Mononuclear cell (primary cell): ENCODE results near the gene RFX7. TPM values are rescaled to one million over a fixed set of nuclear protein-coding genes. Genes with fewer than 3 reads are reported as not detected.

ENCODE experiments used
- H3K27me3 ChIP-seq: 2 replicates; pipeline ENCODE4 v1.6.0; 2011; ENCODE audit warnings: low read length, control low read depth; ENCODE audit not compliant: insufficient read depth
- H3K4me1 ChIP-seq: 2 replicates; pipeline ENCODE4 v1.5.1; 2011; ENCODE audit warnings: mild to moderate bottlenecking, low read length, control low read depth; ENCODE audit not compliant: insufficient read depth
- H3K4me3 ChIP-seq: 2 replicates; pipeline ENCODE4 v1.5.1; 2011; ENCODE audit warnings: mild to moderate bottlenecking, low read length, moderate library complexity
- H3K9me3 ChIP-seq: 2 replicates; pipeline ENCODE4 v1.5.1; 2011; ENCODE audit warnings: low read depth, mild to moderate bottlenecking, control low read depth, low read length
- total RNA-seq: library from RNA; depleted of rRNA; stranded (reverse); fragments of >200 nt; gene quantifications from one replicate; pipeline ENCODE4 v1.2.3, GENCODE V29; 2012

The RFX7 gene
- total RNA-seq, 1 donor, result 15.5 TPM

DNA sequence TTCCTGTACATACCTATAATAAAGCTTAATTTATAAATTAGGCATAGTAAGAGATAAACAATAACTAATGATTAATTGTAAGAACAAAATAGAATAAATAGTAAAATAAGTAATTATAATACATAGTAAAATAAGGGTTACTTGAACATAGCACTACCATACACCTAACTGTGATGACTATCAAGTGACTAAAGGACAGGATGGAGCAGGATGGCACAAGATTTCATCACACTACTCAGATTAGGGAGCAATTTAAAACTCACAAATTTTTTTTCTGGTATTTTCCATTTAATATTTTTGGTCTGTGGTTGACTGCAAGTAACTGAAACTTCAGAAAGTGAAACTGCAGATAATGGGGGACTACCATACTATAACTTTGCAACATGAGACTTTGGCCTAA lies 14.8 kb downstream of the RFX7 start:
- no peaks in the 10 kb centered on the region for H3K4me1 ChIP-seq
- no peak overlapping the region for H3K4me3 ChIP-seq
- no peaks in the 10 kb centered on the region for H3K27me3 ChIP-seq
- peaks cover 46% of the 10 kb centered on the region for H3K9me3 ChIP-seq

DNA sequence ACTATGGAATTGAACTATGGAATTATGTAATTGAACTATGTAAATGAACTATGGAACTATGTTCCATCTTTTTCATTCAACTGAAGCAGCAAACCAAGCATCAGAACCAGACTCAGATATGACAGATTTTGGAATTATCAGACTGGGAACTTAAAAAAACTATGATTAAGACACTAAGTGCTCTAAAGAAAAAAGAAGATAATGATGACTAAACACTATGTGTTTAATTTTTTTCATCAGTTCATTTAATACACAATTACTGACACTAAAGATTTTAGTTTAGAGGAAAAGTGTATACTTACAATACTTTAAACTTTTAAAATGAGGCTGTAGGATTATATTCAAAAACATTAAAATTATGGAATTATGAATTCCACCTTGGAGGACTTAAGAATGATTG lies 15.3 kb downstream of the RFX7 start:
- Histone ChIP-seq H3K4me3 (no peak overlapping the region), H3K9me3 (peaks cover 41% of the 10 kb centered on the region), H3K4me1 (no peaks in the 10 kb centered on the region), H3K27me3 (no peaks in the 10 kb centered on the region)

DNA sequence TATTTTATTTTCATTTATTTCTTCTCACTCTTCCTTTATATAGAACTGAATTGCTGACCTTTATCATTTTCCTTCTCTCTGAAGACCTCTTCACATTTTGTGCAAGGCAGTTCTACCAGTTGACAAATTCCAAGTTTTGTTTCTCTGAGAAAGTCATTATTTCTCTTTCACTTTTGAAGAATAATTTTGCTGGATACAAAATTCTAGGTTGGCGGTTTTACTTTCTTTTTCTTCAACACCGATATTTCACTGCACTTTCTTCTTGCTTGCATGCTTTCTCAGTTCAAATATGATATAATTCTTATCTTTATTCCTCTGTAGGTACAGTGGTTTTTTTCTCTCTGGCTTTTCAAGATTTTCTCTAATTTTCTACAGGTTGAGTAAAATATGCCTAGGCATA lies 15.9 kb downstream of the RFX7 start:
- H3K27me3 ChIP-seq, result no peaks in the 10 kb centered on the region
- H3K4me1 ChIP-seq, result no peaks in the 10 kb centered on the region
- peaks cover 42% of the 10 kb centered on the region for H3K9me3 ChIP-seq
- no peak overlapping the region for H3K4me3 ChIP-seq

DNA sequence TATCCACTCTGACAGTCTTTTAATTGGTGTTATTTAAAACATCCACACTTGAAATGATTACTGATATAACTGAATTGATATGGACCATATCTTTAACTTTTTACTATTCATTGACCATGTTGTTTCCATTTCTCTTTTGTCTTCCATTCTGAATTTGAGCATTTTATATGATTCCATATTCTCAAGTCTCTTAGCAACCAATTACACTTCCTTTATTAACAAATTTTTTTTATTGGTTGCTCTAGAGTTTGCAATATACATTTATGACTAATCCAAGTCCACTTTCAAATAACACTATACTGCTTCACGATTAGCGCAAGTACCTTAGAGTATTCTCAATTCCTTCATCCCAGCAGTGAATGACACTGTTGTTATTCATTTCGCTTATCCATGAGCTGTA lies 16.4 kb downstream of the RFX7 start:
- peaks cover 42% of the 10 kb centered on the region for H3K9me3 ChIP-seq
- no peaks in the 10 kb centered on the region for H3K4me1 ChIP-seq
- H3K4me3 ChIP-seq, result no peak overlapping the region
- no peaks in the 10 kb centered on the region for H3K27me3 ChIP-seq

DNA sequence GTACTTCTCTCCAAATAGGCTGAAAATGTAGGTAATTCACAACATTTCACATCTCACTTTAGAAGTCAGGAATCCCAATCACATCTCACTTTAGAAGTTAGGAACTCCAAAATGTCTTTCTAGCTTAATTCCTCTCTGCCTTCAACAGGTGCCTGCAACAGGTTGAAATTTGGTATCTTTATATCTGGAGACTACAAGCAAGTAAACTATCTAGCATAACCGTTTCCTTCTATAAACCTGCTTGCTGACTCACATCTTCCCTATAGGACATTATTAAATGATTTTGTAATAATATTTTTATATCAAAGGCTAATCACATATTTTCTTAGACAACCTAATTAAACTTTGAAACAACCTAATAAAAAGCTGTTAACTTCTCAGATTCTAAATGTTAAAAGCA lies 18.2 kb downstream of the RFX7 start:
- Histone ChIP-seq H3K4me3 (no peak overlapping the region), H3K9me3 (peaks cover 32% of the 10 kb centered on the region), H3K27me3 (no peaks in the 10 kb centered on the region), H3K4me1 (no peaks in the 10 kb centered on the region)

DNA sequence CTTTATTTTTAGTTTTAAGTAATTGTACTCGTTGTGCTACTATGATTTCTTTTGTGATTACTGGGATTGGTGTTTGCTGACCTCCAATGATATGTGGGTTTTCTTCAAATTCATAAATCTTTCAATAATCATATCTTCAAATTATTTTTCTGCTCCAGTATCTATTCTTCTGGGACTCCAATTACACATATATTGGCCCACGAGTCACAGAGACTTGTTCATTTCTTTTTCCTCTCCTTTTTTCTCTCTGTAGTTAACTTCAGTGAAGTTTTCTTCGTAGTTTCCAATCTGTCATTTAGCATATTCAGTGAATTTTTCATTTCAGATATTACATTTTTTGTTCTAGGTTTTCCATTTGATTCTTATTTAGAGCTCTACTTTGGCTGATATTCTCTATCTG lies 21.4 kb downstream of the RFX7 start:
- H3K4me3 ChIP-seq, result no peak overlapping the region

DNA sequence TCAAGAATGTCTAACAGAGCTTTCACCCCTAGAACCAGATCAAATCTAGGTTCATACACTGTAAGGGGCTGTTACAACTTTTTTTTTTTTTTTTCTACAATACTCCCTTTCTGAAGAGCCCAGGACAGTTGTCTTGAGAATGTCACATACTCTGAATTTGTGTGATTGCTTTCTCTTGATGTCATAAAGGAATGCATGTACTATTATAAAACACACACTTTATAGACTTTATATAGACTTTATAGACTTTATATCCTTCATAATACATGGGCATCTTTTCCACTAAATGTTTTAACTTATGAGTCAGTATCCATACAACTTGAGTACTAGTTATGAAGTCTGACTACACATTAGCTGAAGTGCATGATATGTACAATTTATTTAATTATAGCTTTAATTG lies 26.3 kb downstream of the RFX7 start:
- Histone ChIP-seq H3K4me1 (no peaks in the 10 kb centered on the region), H3K4me3 (no peak overlapping the region), H3K27me3 (no peaks in the 10 kb centered on the region), H3K9me3 (peaks cover 6% of the 10 kb centered on the region)

More for the DNA sequence above, 21.4 kb downstream of the RFX7 start:
- no peaks in the 10 kb centered on the region for H3K27me3 ChIP-seq
- no peaks in the 10 kb centered on the region for H3K4me1 ChIP-seq
- H3K9me3 ChIP-seq, result peaks cover 15% of the 10 kb centered on the region

DNA sequence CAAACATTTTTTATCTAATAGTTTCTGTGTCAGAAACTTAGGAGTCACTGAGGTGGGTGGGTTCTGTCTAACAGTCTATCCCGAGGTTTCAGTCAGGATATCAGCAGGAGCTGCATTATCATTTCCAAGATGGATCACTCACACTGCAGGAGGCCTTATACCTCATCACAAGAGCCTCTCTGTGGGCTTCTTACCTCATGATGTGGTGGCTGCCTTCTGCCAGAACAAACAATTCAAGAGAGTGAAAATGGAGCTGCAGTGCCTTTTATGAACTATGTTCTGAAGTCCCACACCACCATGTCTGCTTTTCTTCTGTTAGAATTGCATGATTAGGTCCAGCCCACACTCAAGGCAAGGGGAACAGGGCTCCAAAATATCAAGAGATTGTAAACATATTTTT lies 27.9 kb downstream of the RFX7 start:
- no peak overlapping the region for H3K4me3 ChIP-seq

DNA sequence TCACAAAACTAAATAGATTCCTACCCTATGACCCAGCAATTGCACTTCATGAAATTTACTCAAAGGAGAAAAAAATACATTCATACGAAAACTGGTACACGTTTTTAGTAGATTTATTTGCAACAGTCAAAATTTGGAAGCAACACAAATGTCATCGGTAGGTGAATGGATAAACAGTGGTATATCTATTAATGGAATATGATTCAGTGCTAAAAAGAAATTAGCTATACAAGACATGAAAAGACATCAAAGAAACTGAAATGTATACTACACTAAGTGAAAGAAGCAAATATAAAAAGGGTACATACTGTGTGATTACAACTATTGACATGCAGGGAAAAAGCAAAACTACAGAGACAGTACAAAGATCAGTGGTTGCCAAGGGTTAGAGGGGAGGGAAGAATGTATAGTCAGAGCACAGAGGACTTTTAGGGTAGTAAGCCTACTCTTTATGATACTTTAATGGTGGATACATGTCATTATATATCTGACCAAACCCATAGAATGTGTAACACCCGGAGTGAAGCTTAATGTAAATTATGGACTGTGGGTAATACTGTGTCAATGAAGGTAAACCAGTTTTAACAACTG lies 31.6 kb downstream of the RFX7 start:
- H3K4me1 ChIP-seq, result peaks cover 16% of the 10 kb centered on the region
- no peak overlapping the region for H3K4me3 ChIP-seq
- no peaks in the 10 kb centered on the region for H3K27me3 ChIP-seq
- peaks cover 15% of the 10 kb centered on the region for H3K9me3 ChIP-seq

More for the DNA sequence above, 27.9 kb downstream of the RFX7 start:
- H3K4me1 ChIP-seq, result no peaks in the 10 kb centered on the region
- H3K27me3 ChIP-seq, result no peaks in the 10 kb centered on the region
- H3K9me3 ChIP-seq, result peaks cover 15% of the 10 kb centered on the region

DNA sequence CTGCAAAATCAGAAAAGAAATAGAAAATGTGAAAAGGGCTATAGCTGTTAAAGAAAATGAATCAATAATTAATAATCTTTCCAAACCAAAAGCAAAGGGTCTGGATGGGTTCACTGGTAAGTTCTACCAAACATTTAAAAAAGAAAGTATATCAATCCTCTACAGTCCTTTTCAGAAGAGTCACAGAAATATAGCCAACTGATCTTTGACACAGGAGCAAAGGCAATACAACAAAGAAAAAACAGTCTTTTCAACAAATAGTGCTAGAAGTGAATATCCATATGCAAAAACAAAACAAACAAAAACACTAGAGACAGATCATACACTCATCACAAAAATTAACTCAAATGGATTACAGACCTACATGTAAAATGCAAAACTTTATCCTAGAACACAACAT lies 32.6 kb downstream of the RFX7 start:
- H3K27me3 ChIP-seq, result no peaks in the 10 kb centered on the region
- H3K9me3 ChIP-seq, result peaks cover 15% of the 10 kb centered on the region
- peaks cover 16% of the 10 kb centered on the region for H3K4me1 ChIP-seq
- H3K4me3 ChIP-seq, result no peak overlapping the region

DNA sequence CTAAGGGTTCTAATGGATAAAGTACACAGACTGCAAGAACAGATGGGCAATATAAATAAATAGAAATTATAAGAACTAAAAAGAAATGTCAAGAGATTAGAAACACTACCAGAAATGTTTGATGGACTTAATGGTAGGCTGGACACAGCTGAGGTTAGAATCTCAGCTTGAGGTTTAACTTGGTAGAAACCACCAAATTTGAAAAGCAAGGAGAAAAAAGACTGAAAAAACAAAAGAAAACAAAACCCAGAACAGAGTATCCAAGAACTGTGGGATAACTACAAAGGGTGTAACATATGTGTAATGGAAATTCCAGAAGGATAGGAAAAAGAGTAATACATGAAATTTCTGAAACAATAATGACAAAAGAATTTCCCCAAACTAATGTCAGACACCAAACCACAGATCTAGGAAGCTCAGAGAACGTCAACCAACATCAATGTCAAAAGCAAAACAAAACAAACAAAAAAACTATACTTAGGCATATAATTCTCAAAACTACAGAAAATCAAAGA lies 35.0 kb downstream of the RFX7 start:
- Histone ChIP-seq H3K27me3 (no peaks in the 10 kb centered on the region), H3K4me3 (no peak overlapping the region), H3K4me1 (peaks cover 22% of the 10 kb centered on the region), H3K9me3 (peaks cover 15% of the 10 kb centered on the region)

DNA sequence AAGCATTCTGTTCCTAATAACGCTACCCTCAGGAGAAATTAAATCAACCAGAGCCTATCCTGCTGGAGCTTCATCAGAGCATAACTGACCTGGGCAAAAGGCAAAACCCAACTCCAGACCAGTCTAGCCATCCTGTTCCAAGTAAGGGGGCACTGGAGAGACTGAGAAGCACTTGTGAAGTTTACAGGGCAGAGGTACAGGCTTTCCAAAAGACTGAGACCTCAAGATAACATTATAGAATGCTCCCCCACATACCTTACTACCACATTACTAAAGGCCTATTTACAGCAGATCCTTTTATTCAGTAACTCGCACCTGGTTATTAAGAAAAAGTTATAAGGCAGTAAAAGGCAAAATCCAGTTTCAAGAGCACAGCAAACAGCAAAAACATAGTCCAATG lies 35.5 kb downstream of the RFX7 start:
- peaks cover 25% of the 10 kb centered on the region for H3K4me1 ChIP-seq
- H3K27me3 ChIP-seq, result no peaks in the 10 kb centered on the region
- H3K4me3 ChIP-seq, result no peak overlapping the region
- H3K9me3 ChIP-seq, result peaks cover 15% of the 10 kb centered on the region

DNA sequence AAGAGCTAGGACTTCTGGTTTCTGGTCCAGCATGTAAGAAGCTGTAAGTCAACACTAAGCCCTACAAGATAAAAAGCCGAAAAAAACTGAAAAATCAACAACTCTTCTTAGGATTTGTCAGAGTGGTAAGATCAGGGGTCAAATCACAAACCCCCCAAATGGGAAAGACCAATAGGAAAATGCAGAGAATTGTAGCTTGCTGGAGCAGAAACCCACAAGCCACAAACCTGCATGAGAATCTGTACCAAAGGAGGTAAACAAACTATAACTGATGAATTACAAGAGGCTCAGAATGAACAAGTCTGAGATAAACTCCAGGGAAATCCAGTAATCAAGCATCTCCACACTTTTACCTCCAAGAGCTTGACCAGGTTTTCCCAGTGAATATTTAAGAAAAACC lies 36.0 kb downstream of the RFX7 start:
- Histone ChIP-seq H3K27me3 (no peaks in the 10 kb centered on the region), H3K9me3 (peaks cover 15% of the 10 kb centered on the region), H3K4me3 (no peak overlapping the region), H3K4me1 (peaks cover 25% of the 10 kb centered on the region)

DNA sequence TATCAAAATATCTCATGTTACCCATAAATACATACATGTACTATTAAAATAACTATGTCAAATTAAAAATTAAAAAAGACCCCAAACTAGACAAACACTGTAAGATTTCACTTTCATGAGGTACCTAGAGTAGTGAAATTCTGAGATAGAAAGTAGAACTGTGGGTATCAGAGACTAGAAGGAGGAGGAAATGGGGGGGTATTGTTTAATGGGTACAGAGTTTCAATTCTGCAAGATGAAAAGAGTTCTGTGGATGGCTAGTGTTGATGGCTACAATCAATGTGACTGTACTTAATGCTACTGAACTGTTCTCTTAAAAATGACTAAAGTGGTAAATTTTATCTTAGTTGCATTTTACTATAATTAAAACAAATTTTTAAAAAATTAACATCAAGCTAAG lies 36.6 kb downstream of the RFX7 start:
- Histone ChIP-seq H3K27me3 (no peaks in the 10 kb centered on the region), H3K4me1 (peaks cover 25% of the 10 kb centered on the region), H3K4me3 (no peak overlapping the region), H3K9me3 (peaks cover 11% of the 10 kb centered on the region)

DNA sequence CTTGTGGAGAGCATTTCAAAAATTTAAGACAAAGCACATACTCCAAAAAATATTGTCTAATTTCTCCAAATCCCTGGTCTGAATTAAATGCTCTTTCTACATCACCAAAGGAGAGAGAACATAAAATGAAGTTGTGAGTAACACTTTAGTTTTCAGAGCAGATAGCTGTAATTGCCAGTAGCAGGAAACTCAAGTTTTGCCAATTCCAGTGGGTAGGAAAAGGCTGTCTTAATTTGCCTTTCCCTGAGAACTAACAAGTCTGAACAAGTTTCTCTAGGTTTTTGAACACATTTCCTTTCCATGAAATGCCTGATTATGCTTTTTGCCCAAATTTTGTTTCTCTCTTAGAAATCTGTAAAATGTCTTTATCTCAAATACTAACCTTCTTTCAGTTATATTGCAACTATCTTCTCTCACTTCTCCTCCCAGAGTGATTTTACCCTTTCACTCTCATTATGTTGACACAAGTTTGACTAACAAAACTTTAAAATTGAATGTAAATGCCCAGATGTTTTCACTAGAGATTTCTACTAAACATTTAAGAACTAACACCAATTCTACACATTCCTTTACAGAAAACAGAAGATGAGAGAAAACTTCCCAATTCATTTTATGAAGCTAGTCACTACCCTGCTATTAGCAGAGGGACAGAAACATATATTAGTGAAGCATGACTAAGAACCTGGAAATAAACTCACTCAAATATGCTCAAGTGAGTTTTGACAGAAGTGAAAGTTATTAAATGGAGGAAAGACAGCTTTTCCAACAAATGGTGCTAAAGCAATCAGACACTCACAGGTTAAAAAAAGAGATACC lies 38.4 kb downstream of the RFX7 start:
- Histone ChIP-seq H3K27me3 (no peaks in the 10 kb centered on the region), H3K4me1 (peaks cover 25% of the 10 kb centered on the region), H3K4me3 (no peak overlapping the region), H3K9me3 (no peaks in the 10 kb centered on the region)
